DMS153 (cell line): Measurements from ENCODE around the gene KIZ.
A peak's percentile ranks its signal among the peaks of the same experiment; 100 is the strongest.

Experiments used
- DNase-seq: peaks from one replicate; lab custom pipeline; 2025; lab: John Stamatoyannopoulos, UW

The KIZ gene

GRCh38 chr20:21105429-21106170 lies 20.3 kb upstream of the KIZ start:
- no peak for DNase-seq

- no peak for DNase-seq
Observed at GRCh38 chr20:21106171-21107017, 19.5 kb upstream of the KIZ start, which contains the start of gene LINC00237. TSS of gene LINC00237 (minus strand) at chr20:21106358.

GRCh38 chr20:21109144-21109543 lies 16.7 kb upstream of the KIZ start:
- no peak for DNase-seq

- DNase-seq, result no peak
Observed at GRCh38 chr20:21110811-21111210, 15.1 kb upstream of the KIZ start.

GRCh38 chr20:21111416-21111815 lies 14.5 kb upstream of the KIZ start:
- DNase-seq, result no peak

GRCh38 chr20:21113697-21114096 lies 12.2 kb upstream of the KIZ start:
- DNase-seq, result no peak

GRCh38 chr20:21114584-21114983 lies 11.3 kb upstream of the KIZ start:
- DNase-seq, result no peak

- DNase-seq, result no peak
Observed at GRCh38 chr20:21117521-21117920, 8.4 kb upstream of the KIZ start.

GRCh38 chr20:21118138-21118537 lies 7.7 kb upstream of the KIZ start:
- DNase-seq, result no peak

- DNase-seq, result no peak
Observed at GRCh38 chr20:21118782-21119181, 7.1 kb upstream of the KIZ start.

- no peak for DNase-seq
Observed at GRCh38 chr20:21124190-21124589, 1.7 kb upstream of the KIZ start.

GRCh38 chr20:21125072-21125848 lies 622 bp upstream of the KIZ start:
- DNase-seq, result peak; percentile 56

GRCh38 chr20:21126581-21126870 lies 644 bp downstream of the KIZ start:
- no peak for DNase-seq

- DNase-seq, result no peak
Observed at GRCh38 chr20:21127201-21127981, 1.5 kb downstream of the KIZ start.

GRCh38 chr20:21129861-21130260 lies 4.0 kb downstream of the KIZ start:
- DNase-seq, result no peak

GRCh38 chr20:21133404-21133803 lies 7.5 kb downstream of the KIZ start:
- no peak for DNase-seq

- DNase-seq, result no peak
Observed at GRCh38 chr20:21133917-21134622, 8.2 kb downstream of the KIZ start.

- DNase-seq, result no peak
Observed at GRCh38 chr20:21134883-21135493, 9.1 kb downstream of the KIZ start.

- DNase-seq, result no peak
Observed at GRCh38 chr20:21136015-21136732, 10.3 kb downstream of the KIZ start.

- DNase-seq, result no peak
Observed at GRCh38 chr20:21137078-21137477, 11.2 kb downstream of the KIZ start.
